Measurements from ENCODE around the gene IWS1. TPM values are rescaled to one million over a fixed set of nuclear protein-coding genes. Genes with fewer than 3 reads are reported as not detected.

IWS1 gene
- total and polyA plus RNA-seq, 9 of the 15 experiments (the other 6 are each of a cell fraction or from before 2014, with no cell fraction given) = 20.8 to 67.2 (median 46.6) TPM

DNA sequence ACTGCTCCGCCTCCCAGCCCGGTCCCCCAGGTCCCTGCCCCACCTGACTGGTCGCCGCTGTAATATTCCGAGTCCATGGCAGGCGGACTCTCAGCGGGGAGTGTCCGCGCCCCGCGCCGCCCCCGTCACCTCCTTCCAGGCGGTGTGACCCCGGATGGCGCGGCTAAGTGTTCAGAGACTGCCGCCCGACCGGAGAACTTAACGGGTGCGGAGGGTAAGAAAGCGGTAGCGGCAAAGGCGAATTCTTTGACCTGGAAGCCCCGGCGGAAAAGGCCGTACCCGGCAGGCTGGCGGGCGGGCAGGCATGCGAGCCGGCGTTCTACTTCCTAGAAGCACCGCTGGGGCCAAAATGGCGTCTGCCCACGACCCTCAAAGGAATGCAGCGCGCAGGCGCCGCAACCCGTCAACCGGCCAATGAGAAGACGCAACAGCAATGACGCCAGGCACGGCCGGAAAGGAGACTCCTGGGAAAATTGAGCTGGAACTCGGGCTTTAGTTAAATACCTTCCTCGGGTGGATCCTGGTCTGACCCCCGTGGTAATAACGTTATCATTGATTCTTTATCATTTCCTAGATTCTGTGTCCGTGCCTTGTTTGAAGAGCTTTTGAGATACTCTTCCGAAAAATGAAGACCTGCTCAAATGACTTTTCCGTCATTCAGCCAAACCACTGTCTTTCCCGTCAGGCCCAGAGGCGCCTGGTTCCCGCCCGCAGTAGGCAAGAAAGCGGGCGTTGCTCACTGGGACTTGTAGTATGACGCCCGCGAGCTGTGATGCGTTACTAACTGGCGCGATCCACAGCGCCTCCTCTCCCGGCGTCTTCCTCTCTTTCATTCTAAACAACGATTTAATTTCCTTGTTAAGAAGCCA, at the start of gene IWS1 (continued):
- TF ChIP-seq, protein P1, sequence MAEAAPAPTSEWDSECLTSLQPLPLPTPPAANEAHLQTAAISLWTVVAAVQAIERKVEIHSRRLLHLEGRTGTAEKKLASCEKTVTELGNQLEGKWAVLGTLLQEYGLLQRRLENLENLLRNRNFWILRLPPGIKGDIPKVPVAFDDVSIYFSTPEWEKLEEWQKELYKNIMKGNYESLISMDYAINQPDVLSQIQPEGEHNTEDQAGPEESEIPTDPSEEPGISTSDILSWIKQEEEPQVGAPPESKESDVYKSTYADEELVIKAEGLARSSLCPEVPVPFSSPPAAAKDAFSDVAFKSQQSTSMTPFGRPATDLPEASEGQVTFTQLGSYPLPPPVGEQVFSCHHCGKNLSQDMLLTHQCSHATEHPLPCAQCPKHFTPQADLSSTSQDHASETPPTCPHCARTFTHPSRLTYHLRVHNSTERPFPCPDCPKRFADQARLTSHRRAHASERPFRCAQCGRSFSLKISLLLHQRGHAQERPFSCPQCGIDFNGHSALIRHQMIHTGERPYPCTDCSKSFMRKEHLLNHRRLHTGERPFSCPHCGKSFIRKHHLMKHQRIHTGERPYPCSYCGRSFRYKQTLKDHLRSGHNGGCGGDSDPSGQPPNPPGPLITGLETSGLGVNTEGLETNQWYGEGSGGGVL (CRISPR knock-in tag; IDR thresholded peaks at IDR 0.05) = no peak
- TF ChIP-seq CBX1 (IDR thresholded peaks at IDR 0.05; ENCODE audit: low read depth) (no peak), MBD2 (IDR thresholded peaks at IDR 0.05; ENCODE audit: borderline replicate concordance, low read depth) (peak; percentile 83), ZNF140 (CRISPR knock-in tag; IDR thresholded peaks at IDR 0.05) (no peak), KDM5B (IDR thresholded peaks at IDR 0.05; ENCODE audit: insufficient replicate concordance, low read depth, low read length) (peak; percentile 0), FOXJ2 (tag; IDR thresholded peaks at IDR 0.05) (peak; percentile 45; the same call in 1 of the 2 replicates), PATZ1 (CRISPR knock-in tag; IDR thresholded peaks at IDR 0.05; ENCODE audit: borderline replicate concordance) (no peak), BRCA1 (IDR thresholded peaks at IDR 0.05) (no peak), BRCA1 (CRISPR knock-in tag; IDR thresholded peaks at IDR 0.05) (no peak), RBM39 (optimal IDR thresholded peaks at IDR 0.05; ENCODE audit: low read depth, low read length) (no peak), ZNF436 (CRISPR knock-in tag; IDR thresholded peaks at IDR 0.05) (no peak), SNIP1 (IDR thresholded peaks at IDR 0.05; ENCODE audit: low read depth) (no peak), NR4A1 (CRISPR knock-in tag; IDR thresholded peaks at IDR 0.05) (no peak), NR4A1 (tag; IDR thresholded peaks at IDR 0.05) (no peak), ARNT (IDR thresholded peaks at IDR 0.05) (peak in 1 of 2 experiments; percentile 62; a peak in 2 of 4 replicates), ZNF175 (CRISPR knock-in tag; IDR thresholded peaks at IDR 0.05; ENCODE audit: low read depth) (0 out of 2 replicates have a peak, but pooled peaks have one; percentile 43), SMARCB1 (IDR thresholded peaks at IDR 0.05; ENCODE audit: insufficient read length, low read depth) (no peak), SMAD1 (IDR thresholded peaks at IDR 0.05; ENCODE audit: low read depth, low read length, partially characterized antibody) (peak; percentile 44), NFATC3 (IDR thresholded peaks at IDR 0.05) (no peak), ZNF3 (CRISPR knock-in tag; IDR thresholded peaks at IDR 0.05) (no peak), LARP7 (IDR thresholded peaks at IDR 0.05) (no peak)
- TF ChIP-seq, protein P2, sequence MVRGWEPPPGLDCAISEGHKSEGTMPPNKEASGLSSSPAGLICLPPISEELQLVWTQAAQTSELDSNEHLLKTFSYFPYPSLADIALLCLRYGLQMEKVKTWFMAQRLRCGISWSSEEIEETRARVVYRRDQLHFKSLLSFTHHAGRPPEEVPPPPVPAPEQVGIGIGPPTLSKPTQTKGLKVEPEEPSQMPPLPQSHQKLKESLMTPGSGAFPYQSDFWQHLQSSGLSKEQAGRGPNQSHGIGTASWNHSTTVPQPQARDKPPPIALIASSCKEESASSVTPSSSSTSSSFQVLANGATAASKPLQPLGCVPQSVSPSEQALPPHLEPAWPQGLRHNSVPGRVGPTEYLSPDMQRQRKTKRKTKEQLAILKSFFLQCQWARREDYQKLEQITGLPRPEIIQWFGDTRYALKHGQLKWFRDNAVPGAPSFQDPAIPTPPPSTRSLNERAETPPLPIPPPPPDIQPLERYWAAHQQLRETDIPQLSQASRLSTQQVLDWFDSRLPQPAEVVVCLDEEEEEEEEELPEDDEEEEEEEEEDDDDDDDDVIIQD (CRISPR knock-in tag; IDR thresholded peaks at IDR 0.05) = no peak
